Endodermal cell (in vitro differentiated cells): ENCODE results near the gene FFAR3. TPM values are rescaled to one million over a fixed set of nuclear protein-coding genes. Genes with fewer than 3 reads are reported as not detected.

Experiments
- DNase-seq: peaks from one replicate; pipeline ENCODE4 v3.0.0-alpha.2; 2017
- H3K27ac ChIP-seq: 2 replicates; pipeline ENCODE4 v1.5.1; 2013; ENCODE audit warnings: mild to moderate bottlenecking, low read depth, low read length, moderate library complexity
- H3K27me3 ChIP-seq: 2 replicates; pipeline ENCODE4 v1.6.1; 2013; ENCODE audit warnings: mild to moderate bottlenecking, low read length, moderate library complexity; ENCODE audit not compliant: insufficient read depth, control insufficient read depth, poor library complexity, severe bottlenecking
- H3K36me3 ChIP-seq: 2 replicates; pipeline ENCODE4 v1.7.0; 2013; ENCODE audit warnings: mild to moderate bottlenecking, low read length, moderate library complexity; ENCODE audit not compliant: control insufficient read depth, insufficient read depth
- H3K4me1 ChIP-seq: one replicate; pipeline ENCODE4 v1.7.0; 2013; ENCODE audit warnings: low read length; ENCODE audit not compliant: control insufficient read depth, insufficient read depth
- H3K4me3 ChIP-seq: 2 replicates; pipeline ENCODE4 v1.5.1; 2013; ENCODE audit warnings: mild to moderate bottlenecking, low read length, moderate library complexity
- H3K9ac ChIP-seq: 2 replicates; pipeline ENCODE4 v1.6.1; 2013; ENCODE audit warnings: mild to moderate bottlenecking, low read length, moderate library complexity; ENCODE audit not compliant: poor library complexity, severe bottlenecking; ENCODE audit errors: extremely low read depth
- H3K9me3 ChIP-seq: 2 replicates; pipeline ENCODE4 v1.6.1; 2013; ENCODE audit warnings: mild to moderate bottlenecking, low read length, moderate library complexity; ENCODE audit not compliant: control insufficient read depth
- H3K27ac Mint-ChIP-seq: 2 replicates; pipeline ENCODE4 v1.8.0; 2020; ENCODE audit warnings: mixed read lengths
- H3K27me3 Mint-ChIP-seq: 2 replicates; pipeline ENCODE4 v1.8.0; 2021; ENCODE audit warnings: mild to moderate bottlenecking, mixed read lengths; ENCODE audit not compliant: insufficient read depth
- H3K36me3 Mint-ChIP-seq: 2 replicates; pipeline ENCODE4 v1.8.0; 2020; ENCODE audit warnings: low read depth, mixed read lengths
- H3K4me1 Mint-ChIP-seq: 2 replicates; pipeline ENCODE4 v1.8.0; 2020; ENCODE audit warnings: mixed read lengths
- H3K4me3 Mint-ChIP-seq: 2 replicates; pipeline ENCODE4 v1.8.0; 2020; ENCODE audit warnings: mild to moderate bottlenecking, moderate library complexity, mixed read lengths
- H3K9me3 Mint-ChIP-seq: 2 replicates; pipeline ENCODE4 v1.8.0; 2020; ENCODE audit warnings: mild to moderate bottlenecking, mixed read lengths
- WGBS, 2 experiments: methylation state at CpG; one replicate each; pipeline versions ENCODE4 v1.1.5 to v1.1.7; 2013; ENCODE audit warnings: missing lambda C conversion rate in 2 of 2, mixed read lengths in 1 of 2; ENCODE audit not compliant: insufficient coverage in 1 of 2, insufficient read length in 1 of 2; 5-methylcytosine and 5-hydroxymethylcytosine counted together
- total RNA-seq, 2 donors: library from RNA; stranded (reverse); fragmentation: NEBNext Ultra II Directional in 1 of 2; extraction: Animal tissue kit (Norgen Biotek cat#: 25700) in 1 of 2; gene quantifications; 2 replicates in 1 of 2; 3 replicates in 1 of 2; pipeline ENCODE4 v1.2.1, GENCODE V29; 2021
- TF ChIP-seq, protein P1 (sequence below): fragments of 200-600 bp; sonication (generic); conservative IDR thresholded peaks from 2 replicates; pipeline ENCODE4 v1.5.0; 2021; ENCODE audit warnings: antibody characterized with exemption, mild to moderate bottlenecking

The FFAR3 gene
- total RNA-seq, 2 donors from 2014 or later, result not detected

DNA sequence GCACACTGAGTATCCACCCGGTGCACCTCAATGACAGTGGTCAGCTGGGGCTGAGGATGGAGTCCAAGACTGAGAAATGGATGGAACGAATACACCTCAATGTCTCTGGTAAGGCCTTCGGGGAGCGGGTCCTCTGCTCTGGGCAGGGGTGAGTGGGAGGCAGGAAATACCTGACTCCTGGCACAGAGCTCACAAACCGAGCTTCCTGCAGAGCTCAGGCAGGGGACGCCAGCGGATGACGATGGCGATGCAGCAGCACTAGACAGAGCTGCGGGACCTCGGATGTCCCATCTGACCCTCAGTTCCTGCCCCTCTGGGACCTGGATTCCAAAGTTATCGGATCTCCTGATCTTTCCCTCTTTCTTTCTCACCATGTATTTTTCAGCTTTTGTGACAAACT lies 25.4 kb upstream of the FFAR3 start:
- WGBS, 2 experiments, result 87 to 97% methylated on average over 12 of the region's 12 CpGs
- no peaks in the 10 kb centered on the region for H3K27me3 Mint-ChIP-seq
- no peak overlapping the region for H3K4me3 ChIP-seq
- no peak overlapping the region for H3K27ac ChIP-seq
- H3K36me3 ChIP-seq, result no peaks in the 10 kb centered on the region
- TF ChIP-seq, protein P1, sequence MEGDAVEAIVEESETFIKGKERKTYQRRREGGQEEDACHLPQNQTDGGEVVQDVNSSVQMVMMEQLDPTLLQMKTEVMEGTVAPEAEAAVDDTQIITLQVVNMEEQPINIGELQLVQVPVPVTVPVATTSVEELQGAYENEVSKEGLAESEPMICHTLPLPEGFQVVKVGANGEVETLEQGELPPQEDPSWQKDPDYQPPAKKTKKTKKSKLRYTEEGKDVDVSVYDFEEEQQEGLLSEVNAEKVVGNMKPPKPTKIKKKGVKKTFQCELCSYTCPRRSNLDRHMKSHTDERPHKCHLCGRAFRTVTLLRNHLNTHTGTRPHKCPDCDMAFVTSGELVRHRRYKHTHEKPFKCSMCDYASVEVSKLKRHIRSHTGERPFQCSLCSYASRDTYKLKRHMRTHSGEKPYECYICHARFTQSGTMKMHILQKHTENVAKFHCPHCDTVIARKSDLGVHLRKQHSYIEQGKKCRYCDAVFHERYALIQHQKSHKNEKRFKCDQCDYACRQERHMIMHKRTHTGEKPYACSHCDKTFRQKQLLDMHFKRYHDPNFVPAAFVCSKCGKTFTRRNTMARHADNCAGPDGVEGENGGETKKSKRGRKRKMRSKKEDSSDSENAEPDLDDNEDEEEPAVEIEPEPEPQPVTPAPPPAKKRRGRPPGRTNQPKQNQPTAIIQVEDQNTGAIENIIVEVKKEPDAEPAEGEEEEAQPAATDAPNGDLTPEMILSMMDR, result no peak
- H3K27me3 ChIP-seq, result no peaks in the 10 kb centered on the region
- H3K4me1 ChIP-seq, result no peaks in the 10 kb centered on the region
- H3K9ac ChIP-seq, result no peak overlapping the region
- no peaks in the 10 kb centered on the region for H3K9me3 Mint-ChIP-seq
- no peaks in the 10 kb centered on the region for H3K9me3 ChIP-seq
- no peak for DNase-seq
- H3K27ac Mint-ChIP-seq, result no peak overlapping the region
- H3K4me1 Mint-ChIP-seq, result no peaks in the 10 kb centered on the region
- H3K36me3 Mint-ChIP-seq, result no peaks in the 10 kb centered on the region
- no peak overlapping the region for H3K4me3 Mint-ChIP-seq

DNA sequence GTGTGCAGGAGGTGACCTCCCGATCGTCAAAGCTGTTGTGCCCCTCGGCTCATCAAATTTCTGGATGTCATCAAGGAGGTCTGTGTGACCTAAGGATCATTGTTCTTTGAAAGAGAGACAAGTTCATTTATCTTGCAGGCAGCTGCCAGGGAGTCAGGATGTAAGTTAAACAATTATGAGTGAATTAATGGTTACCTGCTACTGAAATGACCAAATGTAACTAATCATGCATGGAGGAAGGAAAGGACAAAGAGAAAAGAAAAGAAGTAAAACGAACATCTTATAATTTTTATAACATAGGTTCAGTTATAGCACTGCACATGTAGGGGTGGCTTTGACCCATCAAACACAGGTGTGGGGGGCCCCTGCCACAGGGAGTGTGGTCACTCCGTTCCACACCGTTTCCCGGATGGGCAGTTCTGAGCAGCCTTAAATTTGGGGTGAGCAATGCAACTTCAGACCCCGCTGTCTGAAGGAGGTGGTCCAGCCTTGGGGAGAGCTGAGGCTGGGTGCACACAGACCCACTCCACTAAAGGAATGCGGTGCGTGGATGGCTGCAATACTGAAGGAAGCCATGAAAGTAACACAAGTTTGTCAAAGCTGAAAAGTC lies 24.0 kb upstream of the FFAR3 start:
- Histone ChIP-seq H3K27me3 (no peaks in the 10 kb centered on the region), H3K27ac (no peak overlapping the region), H3K4me1 (no peaks in the 10 kb centered on the region), H3K4me3 (no peak overlapping the region), H3K9me3 (no peaks in the 10 kb centered on the region), H3K9ac (no peak overlapping the region), H3K36me3 (no peaks in the 10 kb centered on the region)
- WGBS, 2 experiments, result 90 to 100% methylated on average over 5 to 9 of the region's 10 CpGs
- TF ChIP-seq, protein P1, result no peak
- no peaks in the 10 kb centered on the region for H3K9me3 Mint-ChIP-seq
- no peak overlapping the region for H3K27ac Mint-ChIP-seq
- H3K36me3 Mint-ChIP-seq, result no peaks in the 10 kb centered on the region
- H3K4me3 Mint-ChIP-seq, result no peak overlapping the region
- DNase-seq, result no peak
- H3K27me3 Mint-ChIP-seq, result no peaks in the 10 kb centered on the region
- no peaks in the 10 kb centered on the region for H3K4me1 Mint-ChIP-seq

DNA sequence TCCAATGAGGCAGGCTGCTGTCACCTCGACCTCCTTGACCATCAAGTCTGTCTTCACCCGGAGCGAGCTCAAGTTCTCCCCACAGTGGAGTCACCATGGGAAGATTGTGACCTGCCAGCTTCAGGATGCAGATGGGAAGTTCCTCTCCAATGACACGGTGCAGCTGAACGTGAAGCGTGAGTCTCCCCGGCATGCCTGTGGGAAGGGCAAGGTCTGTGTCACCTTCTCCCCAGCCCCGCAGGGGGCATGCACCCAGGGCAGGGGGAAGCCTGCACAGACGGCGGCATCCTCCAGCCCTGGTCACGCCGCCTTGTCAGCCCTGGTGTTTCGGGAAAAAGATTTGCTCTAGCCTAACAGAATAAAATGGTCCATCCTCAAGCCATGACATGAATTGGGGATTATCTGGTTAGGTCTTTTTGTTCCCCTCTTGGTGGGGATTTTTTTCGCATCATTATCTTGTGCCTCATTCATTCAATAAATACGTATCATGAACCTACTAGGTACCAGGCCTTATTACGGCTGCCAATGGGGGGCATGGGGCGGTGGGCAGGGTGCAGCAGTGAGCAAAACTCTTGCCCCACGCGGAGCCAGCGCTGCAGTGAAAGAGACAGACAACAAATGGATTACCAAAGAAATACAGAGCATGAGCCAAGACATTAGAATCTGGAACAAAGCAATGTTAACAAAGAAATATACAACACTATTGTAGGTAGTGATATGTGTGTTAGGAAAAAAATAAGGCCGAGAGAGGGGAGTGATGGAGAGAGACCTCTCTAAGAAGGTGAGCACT lies 21.9 kb upstream of the FFAR3 start:
- WGBS, 2 experiments, result 95% methylated on average over 18 to 21 of the region's 21 CpGs

More for the DNA sequence above, 21.9 kb upstream of the FFAR3 start:
- no peaks in the 10 kb centered on the region for H3K27me3 ChIP-seq
- no peak overlapping the region for H3K4me3 Mint-ChIP-seq
- no peak overlapping the region for H3K27ac ChIP-seq
- H3K9ac ChIP-seq, result no peak overlapping the region
- H3K9me3 ChIP-seq, result no peaks in the 10 kb centered on the region
- H3K4me3 ChIP-seq, result no peak overlapping the region
- peaks cover 2% of the 10 kb centered on the region for H3K27me3 Mint-ChIP-seq
- no peaks in the 10 kb centered on the region for H3K36me3 Mint-ChIP-seq
- H3K4me1 ChIP-seq, result no peaks in the 10 kb centered on the region
- no peaks in the 10 kb centered on the region for H3K36me3 ChIP-seq
- no peaks in the 10 kb centered on the region for H3K4me1 Mint-ChIP-seq
- no peak overlapping the region for H3K27ac Mint-ChIP-seq
- TF ChIP-seq, protein P1, result no peak
- no peaks in the 10 kb centered on the region for H3K9me3 Mint-ChIP-seq
- no peak for DNase-seq
